OCI-LY1 (cell line): Measurements from ENCODE around the gene FOXC1.

Source experiments
- CTCF ChIP-seq: fragments of 200-600 bp; sonication (generic), shearing (Covaris generic); IDR thresholded peaks from 2 replicates; pipeline ENCODE4 v1.5.1; 2017; ENCODE audit warnings: mild to moderate bottlenecking, antibody characterized with exemption, low read length, moderate library complexity, mixed read lengths
- EZH2 ChIP-seq: fragments of 200-600 bp; sonication (generic), shearing (Covaris generic); IDR thresholded peaks from 2 replicates; pipeline ENCODE4 v1.8.0; 2017; ENCODE audit warnings: borderline replicate concordance, mixed run types, mild to moderate bottlenecking, antibody characterized with exemption, low read length, moderate library complexity, mixed read lengths

DNA sequence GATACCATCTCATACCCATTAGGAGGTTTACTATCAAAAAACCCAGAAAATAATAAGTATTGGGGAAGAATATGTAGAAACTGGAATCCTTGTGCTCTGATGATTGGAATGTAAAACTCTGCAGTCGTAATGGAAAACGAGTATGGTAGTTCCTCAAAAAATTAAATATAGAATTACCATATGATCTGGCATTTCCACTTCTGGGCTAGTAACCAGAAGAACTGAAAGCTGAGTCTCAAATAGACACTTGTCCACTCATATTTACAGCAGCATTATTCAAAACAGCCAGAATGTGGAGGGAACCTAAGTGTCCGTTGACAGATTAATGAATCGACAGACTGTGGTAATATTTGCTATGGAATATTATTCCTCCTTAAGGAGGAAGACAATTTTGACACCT is 44.3 kb downstream of the FOXC1 start:
- TF ChIP-seq CTCF (no peak), EZH2 (no peak)
